Karpas-422 (cell line): Measurements from ENCODE around the gene SCUBE1. TPM values are rescaled to one million over a fixed set of nuclear protein-coding genes. Genes with fewer than 3 reads are reported as not detected.

ENCODE experiments used
- DNase-seq: peaks from one replicate; pipeline ENCODE4 v3.0.0-alpha.2; 2015
- H2AFZ ChIP-seq: fragments of 200-600 bp; sonication (generic); 2 replicates; pipeline ENCODE4 v1.6.1; 2014; ENCODE audit warnings: antibody characterized with exemption, low read length, mixed read lengths
- H3K27ac ChIP-seq: fragments of 200-600 bp; sonication (generic); 2 replicates; pipeline ENCODE4 v1.5.1; 2014; ENCODE audit warnings: mild to moderate bottlenecking, low read length, moderate library complexity
- H3K27me3 ChIP-seq: fragments of 200-600 bp; sonication (generic); 2 replicates; pipeline ENCODE4 v1.6.1; 2014; ENCODE audit warnings: low read length, mixed read lengths
- H3K36me3 ChIP-seq: fragments of 200-600 bp; sonication (generic); 2 replicates; pipeline ENCODE4 v1.6.1; 2014; ENCODE audit warnings: low read length, mixed read lengths; ENCODE audit not compliant: insufficient read depth
- H3K4me1 ChIP-seq: fragments of 200-600 bp; sonication (generic); 2 replicates; pipeline ENCODE4 v1.6.1; 2014; ENCODE audit warnings: mild to moderate bottlenecking, low read length, mixed read lengths
- H3K4me2 ChIP-seq: fragments of 200-600 bp; sonication (generic); 2 replicates; pipeline ENCODE4 v1.6.1; 2014; ENCODE audit warnings: low read length, low read depth, mild to moderate bottlenecking; ENCODE audit not compliant: poor library complexity, severe bottlenecking
- H3K4me3 ChIP-seq: fragments of 200-600 bp; sonication (generic); 2 replicates; pipeline ENCODE4 v1.5.1; 2014; ENCODE audit warnings: mild to moderate bottlenecking, antibody characterized with exemption, low read length, mixed read lengths
- H3K79me2 ChIP-seq: fragments of 200-600 bp; sonication (generic); 2 replicates; pipeline ENCODE4 v1.6.1; 2014; ENCODE audit warnings: mild to moderate bottlenecking, low read length, mixed read lengths
- H3K9ac ChIP-seq: fragments of 200-600 bp; sonication (generic); 2 replicates; pipeline ENCODE4 v1.6.0; 2014; ENCODE audit warnings: low read length
- H3K9me2 ChIP-seq: fragments of 200-600 bp; sonication (generic), shearing (Covaris generic); replicated peaks from 2 replicates; pipeline ENCODE4 v1.6.0; 2014; ENCODE audit warnings: mild to moderate bottlenecking, low read length, moderate library complexity; ENCODE audit not compliant: insufficient read depth
- H3K9me3 ChIP-seq: fragments of 300-700, 200-600 bp; sonication (generic); 2 replicates; pipeline ENCODE4 v1.6.1; 2014; ENCODE audit warnings: low read length, mixed read lengths
- H4K20me1 ChIP-seq: fragments of 200-600 bp; sonication (generic); 2 replicates; pipeline ENCODE4 v1.6.1; 2014; ENCODE audit warnings: mild to moderate bottlenecking, antibody characterized with exemption, low read length, low read depth; ENCODE audit not compliant: insufficient read depth
- total RNA-seq: library from RNA; depleted of rRNA; stranded (reverse); fragments of >200 nt; shearing (Covaris generic); gene quantifications from 2 replicates; pipeline ENCODE4 v1.2.3, GENCODE V29; 2014; ENCODE audit warnings: low replicate concordance

SCUBE1 gene
- total RNA-seq, 1 experiment from 2014 or later = not detected

- Histone ChIP-seq H3K9ac (no peak overlapping the region), H3K4me2 (no peak overlapping the region), H3K27me3 (no peaks in the 10 kb centered on the region), H3K9me2 (no peaks in the 10 kb centered on the region), H4K20me1 (no peaks in the 10 kb centered on the region), H3K9me3 (no peaks in the 10 kb centered on the region), H2AFZ (no peak overlapping the region), H3K36me3 (no peaks in the 10 kb centered on the region), H3K4me3 (no peak overlapping the region), H3K79me2 (no peaks in the 10 kb centered on the region), H3K27ac (no peak overlapping the region), H3K4me1 (no peaks in the 10 kb centered on the region)
- DNase-seq = no peak
These were observed 126.4 kb downstream of the SCUBE1 start for GRCh38 chr22:43216738-43217137.

GRCh38 chr22:43213962-43214361 lies 129.2 kb downstream of the SCUBE1 start:
- H3K4me1 ChIP-seq = no peaks in the 10 kb centered on the region
- H4K20me1 ChIP-seq = no peaks in the 10 kb centered on the region
- H3K4me3 ChIP-seq = no peak overlapping the region
- no peak overlapping the region for H3K9ac ChIP-seq
- no peaks in the 10 kb centered on the region for H3K9me3 ChIP-seq
- H3K36me3 ChIP-seq = no peaks in the 10 kb centered on the region
- no peak overlapping the region for H2AFZ ChIP-seq
- no peak overlapping the region for H3K27ac ChIP-seq
- no peaks in the 10 kb centered on the region for H3K79me2 ChIP-seq
- no peaks in the 10 kb centered on the region for H3K27me3 ChIP-seq
- no peak for DNase-seq
- no peaks in the 10 kb centered on the region for H3K9me2 ChIP-seq
- H3K4me2 ChIP-seq = no peak overlapping the region

- no peak overlapping the region for H3K4me2 ChIP-seq
- no peaks in the 10 kb centered on the region for H3K79me2 ChIP-seq
- H4K20me1 ChIP-seq = no peaks in the 10 kb centered on the region
- H3K9me2 ChIP-seq = no peaks in the 10 kb centered on the region
- no peak overlapping the region for H2AFZ ChIP-seq
- H3K27me3 ChIP-seq = no peaks in the 10 kb centered on the region
- H3K4me3 ChIP-seq = no peak overlapping the region
- no peaks in the 10 kb centered on the region for H3K4me1 ChIP-seq
- no peak overlapping the region for H3K27ac ChIP-seq
- no peak overlapping the region for H3K9ac ChIP-seq
- H3K9me3 ChIP-seq = no peaks in the 10 kb centered on the region
- no peak for DNase-seq
- no peaks in the 10 kb centered on the region for H3K36me3 ChIP-seq
These were observed 130.1 kb downstream of the SCUBE1 start for GRCh38 chr22:43213051-43213450.

- H2AFZ ChIP-seq = no peak overlapping the region
These were observed 130.7 kb downstream of the SCUBE1 start for GRCh38 chr22:43212434-43212952.

GRCh38 chr22:43211941-43212433 lies 131.2 kb downstream of the SCUBE1 start:
- no peak overlapping the region for H3K4me3 ChIP-seq
- H3K9me2 ChIP-seq = no peaks in the 10 kb centered on the region
- H3K4me2 ChIP-seq = no peak overlapping the region
- no peaks in the 10 kb centered on the region for H3K79me2 ChIP-seq
- no peak overlapping the region for H2AFZ ChIP-seq
- no peak overlapping the region for H3K9ac ChIP-seq
- DNase-seq = no peak
- no peak overlapping the region for H3K27ac ChIP-seq
- no peaks in the 10 kb centered on the region for H3K4me1 ChIP-seq
- H3K9me3 ChIP-seq = no peaks in the 10 kb centered on the region
- no peaks in the 10 kb centered on the region for H3K36me3 ChIP-seq
- H4K20me1 ChIP-seq = no peaks in the 10 kb centered on the region
- no peaks in the 10 kb centered on the region for H3K27me3 ChIP-seq

More at GRCh38 chr22:43212434-43212952, 130.7 kb downstream of the SCUBE1 start:
- Histone ChIP-seq H4K20me1 (no peaks in the 10 kb centered on the region), H3K4me1 (no peaks in the 10 kb centered on the region), H3K27ac (no peak overlapping the region), H3K79me2 (no peaks in the 10 kb centered on the region), H3K9ac (no peak overlapping the region), H3K36me3 (no peaks in the 10 kb centered on the region), H3K4me2 (no peak overlapping the region), H3K27me3 (no peaks in the 10 kb centered on the region), H3K4me3 (no peak overlapping the region), H3K9me3 (no peaks in the 10 kb centered on the region), H3K9me2 (no peaks in the 10 kb centered on the region)
- no peak for DNase-seq

GRCh38 chr22:43210631-43211515 lies 132.3 kb downstream of the SCUBE1 start:
- no peaks in the 10 kb centered on the region for H3K4me1 ChIP-seq
- H3K36me3 ChIP-seq = no peaks in the 10 kb centered on the region
- no peak overlapping the region for H2AFZ ChIP-seq
- no peak overlapping the region for H3K4me2 ChIP-seq
- no peak overlapping the region for H3K9ac ChIP-seq
- H3K4me3 ChIP-seq = no peak overlapping the region
- no peak overlapping the region for H3K27ac ChIP-seq
- H3K9me2 ChIP-seq = no peaks in the 10 kb centered on the region
- H3K79me2 ChIP-seq = no peaks in the 10 kb centered on the region
- no peaks in the 10 kb centered on the region for H3K9me3 ChIP-seq
- no peaks in the 10 kb centered on the region for H4K20me1 ChIP-seq
- no peaks in the 10 kb centered on the region for H3K27me3 ChIP-seq
- DNase-seq = no peak

- H3K9me3 ChIP-seq = no peaks in the 10 kb centered on the region
- H3K27me3 ChIP-seq = no peaks in the 10 kb centered on the region
- no peak overlapping the region for H3K9ac ChIP-seq
- DNase-seq = no peak
- no peak overlapping the region for H3K4me2 ChIP-seq
- H3K9me2 ChIP-seq = no peaks in the 10 kb centered on the region
- no peaks in the 10 kb centered on the region for H3K4me1 ChIP-seq
- H3K27ac ChIP-seq = no peak overlapping the region
- no peak overlapping the region for H2AFZ ChIP-seq
- H3K4me3 ChIP-seq = no peak overlapping the region
- H4K20me1 ChIP-seq = no peaks in the 10 kb centered on the region
- H3K36me3 ChIP-seq = no peaks in the 10 kb centered on the region
- H3K79me2 ChIP-seq = no peaks in the 10 kb centered on the region
These were observed 133.2 kb downstream of the SCUBE1 start for GRCh38 chr22:43209971-43210370.

- Histone ChIP-seq H3K4me3 (no peak overlapping the region), H3K4me2 (no peak overlapping the region), H3K9me2 (no peaks in the 10 kb centered on the region), H4K20me1 (no peaks in the 10 kb centered on the region), H3K9me3 (no peaks in the 10 kb centered on the region), H3K9ac (no peak overlapping the region), H3K79me2 (no peaks in the 10 kb centered on the region), H3K36me3 (no peaks in the 10 kb centered on the region), H2AFZ (no peak overlapping the region), H3K27ac (no peak overlapping the region), H3K27me3 (no peaks in the 10 kb centered on the region), H3K4me1 (no peaks in the 10 kb centered on the region)
- DNase-seq = no peak
These were observed 133.7 kb downstream of the SCUBE1 start for GRCh38 chr22:43209523-43209890.
